HG03175 (cell line): ENCODE data around the gene ZNF423.
"Not testable (repeated sequence)": the region's sequence is repeated elsewhere in the genome, so short reads cannot be mapped to it uniquely, and the experiment has no call there.

Experiments
- ATAC-seq: cut with Tn5 transposase; IDR thresholded peaks from one replicate; pipeline ENCODE4 v1.9.1; 2021; ENCODE audit warnings: mild to moderate bottlenecking, moderate library complexity; ENCODE audit not compliant: unreplicated experiment

Gene ZNF423

DNA sequence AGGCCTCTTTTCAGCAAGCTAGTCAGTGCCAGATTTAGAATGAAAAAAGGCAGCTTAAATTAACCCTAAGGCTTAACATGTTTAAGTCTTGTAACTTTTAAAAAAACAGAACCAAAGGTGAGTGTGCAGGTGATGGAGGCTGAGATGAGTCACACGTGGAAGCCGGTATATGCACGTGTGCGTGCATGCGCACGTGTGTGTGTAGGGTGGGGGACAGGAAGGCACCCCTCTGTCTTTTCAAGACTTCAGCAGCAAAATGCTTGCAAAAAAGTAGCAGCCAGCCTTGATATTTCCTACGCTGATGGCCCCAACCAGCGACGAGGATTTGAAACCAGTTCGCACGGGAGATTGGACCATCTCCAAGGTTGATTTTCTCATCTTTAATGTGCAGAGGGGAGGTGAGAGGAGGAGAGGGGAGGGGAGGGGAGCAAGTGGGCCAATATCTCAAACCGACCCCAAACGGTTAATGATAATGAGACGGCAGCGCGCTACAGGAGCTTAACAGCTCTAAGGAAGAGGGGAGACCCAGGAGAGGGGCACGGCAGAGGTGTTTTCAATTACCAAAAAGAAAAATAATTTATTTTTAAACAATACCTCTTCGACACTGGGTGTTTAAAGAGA is 154.7 kb downstream of the ZNF423 start:
- ATAC-seq: no peak

DNA sequence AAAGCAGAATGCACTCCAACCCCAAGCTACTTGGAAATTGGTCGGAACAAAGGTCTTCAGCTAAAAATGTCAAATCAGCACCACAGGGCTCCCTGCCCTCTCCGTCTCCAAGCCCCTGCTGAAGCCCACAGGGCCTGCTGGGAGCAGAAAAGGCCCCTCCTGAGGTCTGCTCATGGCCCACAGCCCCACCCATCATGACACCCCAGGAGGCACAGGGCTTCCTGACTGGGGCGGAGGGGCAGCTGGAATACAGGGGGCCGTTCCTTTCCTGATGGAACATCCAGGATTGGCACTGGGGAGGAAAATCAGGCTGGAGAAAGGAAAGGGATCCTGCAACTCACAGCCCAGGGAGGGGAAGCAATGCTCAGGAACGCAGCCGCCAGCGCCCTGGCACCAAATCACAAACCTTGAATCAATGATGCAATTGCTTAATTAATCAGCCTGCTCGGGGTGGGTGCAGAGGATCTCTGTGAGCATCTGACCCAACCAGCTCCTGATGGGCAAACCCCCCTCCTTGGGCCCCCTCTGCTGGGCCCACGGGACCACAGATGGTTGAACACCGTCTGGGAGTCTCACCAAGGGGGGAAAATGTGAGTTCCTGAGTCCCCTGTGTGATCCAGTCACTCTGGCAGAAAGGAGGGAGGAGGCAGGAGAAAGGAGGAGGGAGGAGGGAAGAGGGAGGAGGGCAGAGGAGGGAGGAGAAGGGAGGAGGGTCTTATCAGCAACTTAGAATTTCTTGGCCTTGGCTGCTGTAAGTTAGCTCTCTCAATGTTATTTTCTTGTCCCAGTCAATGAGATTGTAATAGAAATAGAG is 155.5 kb downstream of the ZNF423 start:
- ATAC-seq: no peak

DNA sequence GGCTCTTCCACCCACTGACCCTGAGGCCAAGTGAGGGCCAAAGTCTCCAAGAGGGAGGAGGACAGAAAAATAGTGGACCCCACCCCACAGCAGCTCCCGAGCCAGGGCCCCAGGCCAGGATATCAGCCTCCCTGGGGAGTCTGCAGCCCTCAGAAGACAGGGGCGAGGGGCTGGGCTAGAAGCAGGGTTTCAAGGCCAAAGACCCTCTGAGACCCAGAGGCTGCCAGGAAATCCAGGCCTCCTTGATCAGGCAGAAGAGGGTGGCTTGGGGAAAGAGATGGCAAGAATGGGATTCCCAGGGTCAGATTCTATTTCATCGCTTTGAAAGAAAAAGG is 156.1 kb downstream of the ZNF423 start:
- ATAC-seq: no peak

DNA sequence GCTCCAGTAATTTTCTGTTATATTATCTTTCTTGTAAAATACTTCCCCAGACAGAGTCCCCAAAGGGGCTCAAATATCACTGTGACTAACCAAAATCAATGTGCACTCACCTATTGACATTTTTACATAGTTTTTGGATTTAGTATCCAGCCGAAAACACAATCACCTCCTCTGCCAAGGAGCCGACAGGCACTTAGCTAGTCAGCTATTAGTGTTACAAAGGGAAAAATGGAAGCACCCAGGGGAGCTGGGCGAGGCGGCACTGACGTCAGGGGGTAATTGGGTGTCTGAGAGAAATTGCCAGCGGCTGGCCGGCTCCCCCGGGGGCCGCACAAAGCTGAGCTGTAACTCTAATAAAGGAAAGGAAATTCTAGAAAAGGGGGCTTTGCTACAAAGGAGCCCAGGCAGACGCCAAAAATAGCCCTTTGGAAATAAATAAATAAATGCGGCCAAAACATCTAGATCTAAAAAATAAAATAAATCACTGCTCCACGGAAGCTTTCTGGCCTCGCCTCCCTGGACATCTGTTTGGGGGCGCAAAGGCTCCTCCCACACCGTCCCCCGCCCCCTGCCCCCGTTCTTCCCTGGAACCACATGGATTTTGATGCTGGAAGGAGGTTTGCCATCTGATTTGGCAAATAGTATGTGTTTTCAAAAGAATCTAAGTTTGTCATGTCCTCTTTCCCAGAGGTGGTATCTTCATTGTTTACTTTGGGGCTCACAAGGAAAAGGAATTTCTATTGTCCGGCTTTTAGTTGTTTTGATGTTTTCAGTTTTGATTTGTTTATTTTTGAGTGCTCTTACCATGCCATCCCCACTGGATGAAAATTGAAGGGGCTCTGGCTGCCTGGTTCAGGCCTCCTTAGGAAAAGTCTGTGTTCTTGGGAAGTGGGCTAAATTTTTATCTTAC is 156.7 kb downstream of the ZNF423 start:
- no peak for ATAC-seq

DNA sequence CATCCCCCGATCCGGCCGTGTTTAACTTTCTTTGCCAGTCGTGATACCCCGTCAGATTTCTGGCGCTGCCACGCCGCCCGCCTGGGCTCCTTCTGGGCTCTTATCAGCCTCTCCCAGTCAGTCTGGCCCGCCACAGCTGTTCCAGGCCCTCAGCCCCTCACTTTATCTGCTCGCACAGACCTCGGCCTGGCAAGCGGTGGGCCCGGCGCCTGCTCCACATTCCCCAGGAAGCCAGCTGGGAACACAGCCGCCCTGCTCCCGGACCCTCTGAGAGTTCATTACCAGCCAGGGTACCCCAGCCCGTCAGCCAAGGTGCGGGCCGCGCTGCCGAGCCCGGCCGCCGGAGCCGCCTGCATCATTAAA is 157.5 kb downstream of the ZNF423 start:
- no peak for ATAC-seq

DNA sequence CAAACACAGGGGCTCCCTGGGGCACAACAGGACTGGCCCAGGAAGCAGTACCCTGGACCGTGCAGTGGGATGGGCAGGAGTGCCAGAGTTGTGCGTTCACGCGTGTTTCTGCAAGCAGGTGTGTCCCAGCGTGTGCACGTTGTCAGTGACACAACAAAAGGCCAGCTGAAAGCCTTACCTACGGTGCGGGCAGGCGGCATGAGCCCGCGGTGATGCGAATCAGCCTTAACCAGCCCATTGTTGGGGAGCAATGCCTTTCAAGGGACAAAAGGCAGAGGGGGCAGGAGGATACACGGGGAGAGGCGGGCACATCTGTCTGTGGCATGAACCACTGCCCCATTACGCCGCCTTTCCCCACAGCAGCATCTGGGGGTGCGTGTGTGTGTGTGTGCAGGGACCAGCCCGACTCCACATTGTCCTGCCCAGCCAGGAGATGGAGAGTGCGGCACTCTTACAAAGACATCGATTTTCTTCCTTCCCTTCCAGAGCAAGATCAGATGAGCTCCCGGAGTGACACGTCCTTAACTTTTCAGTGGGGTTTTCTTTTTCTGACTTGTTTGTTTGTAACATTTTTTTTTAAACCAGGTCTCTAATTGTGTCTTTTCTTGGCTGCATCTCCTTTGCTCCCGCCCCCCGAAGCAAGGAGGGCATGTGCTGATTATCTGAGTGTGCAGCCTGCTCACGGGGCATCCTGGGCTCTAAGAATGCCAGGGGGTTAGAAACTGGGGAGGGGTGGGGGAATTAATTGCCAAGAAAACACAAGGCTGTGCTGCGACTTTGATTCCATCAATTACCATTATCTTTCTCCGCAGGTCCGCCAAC is 158.1 kb downstream of the ZNF423 start:
- ATAC-seq: no peak

DNA sequence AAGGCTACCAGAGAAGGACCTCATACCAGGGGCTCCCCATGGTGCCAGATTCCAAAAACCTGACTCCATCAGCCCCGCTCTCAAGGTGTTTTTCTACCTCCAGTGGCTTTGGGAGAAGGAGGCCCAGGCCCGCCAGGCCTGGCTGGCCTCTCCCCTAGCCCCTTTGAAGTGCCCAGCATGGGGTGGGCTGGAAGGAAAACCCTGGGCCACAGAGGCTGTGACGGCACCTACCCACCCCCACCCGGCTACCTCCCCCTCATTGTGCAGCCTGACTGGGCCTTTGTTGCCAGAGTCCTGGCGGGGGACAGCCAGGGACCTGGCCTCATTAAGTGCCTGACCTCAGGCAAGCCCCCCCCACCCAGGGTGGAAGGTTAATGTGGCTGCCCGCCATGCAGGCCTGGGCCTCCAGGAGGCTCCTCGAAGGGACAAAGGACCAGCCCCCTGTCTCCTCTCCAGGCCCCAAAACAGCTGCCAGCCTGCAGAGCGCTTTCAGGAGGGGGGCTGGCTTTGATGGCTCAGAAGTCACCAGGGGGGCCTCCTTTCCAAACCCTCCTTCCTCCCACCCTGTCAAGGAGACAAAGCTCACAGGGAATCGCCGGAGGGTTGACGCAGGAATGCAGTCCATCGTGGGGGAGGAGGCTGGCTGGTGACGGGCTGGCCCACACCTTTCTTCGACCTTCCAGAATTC is 159.4 kb downstream of the ZNF423 start:
- ATAC-seq: no peak

DNA sequence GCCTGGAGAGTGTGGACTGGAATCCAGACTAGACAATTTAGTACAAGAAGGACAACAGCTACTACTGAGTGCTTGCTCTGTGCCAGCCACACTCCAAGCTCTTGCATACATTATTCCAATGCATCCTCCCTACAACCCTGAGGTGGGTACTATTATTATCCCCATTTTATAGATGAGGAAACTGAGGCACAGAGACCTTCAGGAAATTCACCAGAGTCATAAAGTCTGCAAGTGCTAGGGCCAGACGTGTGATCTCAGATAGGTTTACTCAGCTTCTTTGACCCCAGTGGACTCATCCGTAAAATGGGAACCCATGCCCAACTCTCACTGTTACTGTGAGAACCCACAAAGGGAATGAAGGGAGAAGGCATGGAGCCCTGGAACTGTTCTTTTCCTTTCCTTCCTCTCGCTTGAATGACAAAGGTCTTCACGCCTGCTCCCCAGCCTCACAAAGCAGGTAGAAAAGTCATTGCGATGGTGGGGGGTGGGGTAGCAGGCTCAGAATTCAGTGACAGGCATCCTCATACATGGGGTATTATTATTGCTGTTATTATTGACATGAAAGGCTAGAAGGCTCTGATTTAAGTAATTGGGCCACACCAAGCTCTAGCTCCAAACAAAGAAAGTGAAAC is 160.0 kb downstream of the ZNF423 start:
- ATAC-seq: no peak

DNA sequence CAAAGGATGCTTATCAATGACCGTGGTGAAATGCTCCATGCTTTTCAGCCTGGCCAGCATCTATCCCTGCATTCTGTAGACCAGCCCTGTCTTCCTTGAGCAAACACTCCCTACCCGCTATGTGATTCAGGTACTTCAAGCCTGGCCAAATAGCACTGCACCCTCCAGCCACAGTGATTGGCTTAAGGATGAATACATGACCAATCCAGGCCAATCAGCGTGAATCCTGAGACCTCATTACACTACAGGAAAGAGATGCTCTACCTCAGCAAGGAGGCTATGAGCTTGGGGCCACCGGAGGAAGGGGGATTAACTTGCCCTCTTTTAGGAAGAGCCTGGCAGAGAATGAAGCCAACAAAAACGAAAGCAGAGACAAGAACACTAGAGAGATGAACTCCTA is 162.5 kb downstream of the ZNF423 start:
- ATAC-seq: no peak

DNA sequence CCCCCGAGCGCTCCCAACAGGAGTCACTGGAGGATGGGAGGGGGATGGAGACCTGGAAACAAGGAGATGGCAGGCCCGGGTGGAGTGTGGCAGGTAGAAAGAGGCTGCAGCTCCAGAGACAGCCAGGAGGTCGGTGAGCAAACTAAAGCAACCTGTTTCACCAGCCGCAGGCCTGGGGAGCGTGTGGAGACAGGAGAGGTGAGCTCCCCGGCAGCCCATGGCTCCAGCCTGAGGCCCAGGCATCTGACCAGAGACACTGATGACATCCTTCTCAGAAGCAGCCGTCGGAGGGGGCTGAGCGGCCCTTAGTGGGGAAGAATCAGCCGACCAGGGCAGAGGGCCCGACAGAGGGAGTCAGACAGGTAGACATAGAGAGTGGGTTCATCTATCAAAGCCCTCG is 165.1 kb downstream of the ZNF423 start:
- no peak for ATAC-seq

DNA sequence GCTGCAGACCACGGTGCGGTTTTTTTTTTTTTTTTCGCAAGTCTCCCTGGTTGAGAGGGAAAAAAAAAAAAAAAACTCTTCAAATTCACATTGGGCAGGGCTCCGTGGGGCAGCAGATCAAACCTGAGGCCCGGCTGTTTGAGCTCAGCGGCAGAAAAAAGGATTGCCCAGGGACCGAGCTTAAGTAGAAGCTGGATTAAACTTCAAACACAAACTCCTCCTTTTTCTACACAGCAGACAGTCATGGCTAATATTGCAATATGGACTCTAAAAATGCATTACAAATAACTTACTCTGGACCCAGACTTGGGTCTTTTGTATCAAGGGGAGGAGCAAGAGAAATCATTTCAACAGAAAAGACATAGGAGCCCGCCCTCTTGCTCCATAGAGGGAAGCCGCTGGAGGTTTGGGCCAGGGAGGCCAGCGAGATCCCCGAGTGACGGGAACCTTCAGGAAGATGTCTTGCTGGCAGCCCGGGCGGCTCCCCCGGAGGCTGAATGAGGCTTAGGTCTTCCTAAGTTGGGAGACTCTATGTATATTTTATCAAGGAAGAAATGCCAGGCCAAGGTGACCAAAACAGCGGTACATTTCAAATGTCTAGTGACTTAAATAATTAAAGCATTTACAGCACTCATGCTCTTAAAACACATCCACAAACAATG is 167.7 kb downstream of the ZNF423 start:
- ATAC-seq: no peak

DNA sequence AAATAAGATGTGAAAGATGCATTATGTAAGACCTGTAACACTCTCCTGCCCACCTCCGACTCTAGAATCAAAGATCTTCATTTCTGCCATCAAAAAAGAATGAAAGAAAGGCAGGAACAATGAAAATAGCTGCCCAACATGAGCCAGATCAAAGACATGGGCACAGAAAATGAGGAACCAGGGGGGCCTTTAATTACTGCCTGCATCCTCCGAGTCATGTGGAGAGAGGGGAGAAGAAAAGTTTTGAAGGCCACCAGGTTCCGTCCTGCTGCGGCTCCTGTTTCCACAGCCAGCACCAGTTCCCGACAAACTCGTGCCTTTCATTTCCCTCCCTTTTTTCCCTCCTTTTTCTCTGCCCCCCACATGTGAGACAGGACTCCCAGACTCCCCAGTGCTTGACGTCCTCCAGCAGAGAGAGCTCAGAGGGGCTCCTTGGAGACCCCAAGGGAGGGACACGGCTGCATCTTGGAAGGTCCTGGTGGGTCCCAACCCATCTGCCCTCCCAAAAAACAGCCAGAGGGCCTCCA is 168.4 kb downstream of the ZNF423 start:
- ATAC-seq: no peak

DNA sequence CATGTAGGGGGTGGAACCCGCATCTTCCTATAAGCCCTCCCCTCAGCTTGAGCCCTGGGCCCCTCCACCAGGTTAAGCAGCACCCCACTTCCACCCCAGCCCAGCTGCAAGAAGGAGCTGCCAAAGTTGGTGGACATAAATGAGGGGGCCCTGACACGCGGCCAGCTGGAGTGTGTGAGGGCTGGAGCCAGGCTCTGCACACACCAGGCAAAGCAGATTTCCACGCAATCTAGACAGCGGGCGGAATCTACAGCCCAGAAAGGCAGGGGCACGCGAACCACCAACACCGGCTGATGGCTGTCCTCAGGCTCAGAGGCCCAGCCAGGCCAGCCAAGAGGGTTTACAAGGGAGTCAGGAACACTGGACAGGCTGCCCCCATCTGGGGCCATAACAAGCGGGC is 171.2 kb downstream of the ZNF423 start:
- no peak for ATAC-seq

DNA sequence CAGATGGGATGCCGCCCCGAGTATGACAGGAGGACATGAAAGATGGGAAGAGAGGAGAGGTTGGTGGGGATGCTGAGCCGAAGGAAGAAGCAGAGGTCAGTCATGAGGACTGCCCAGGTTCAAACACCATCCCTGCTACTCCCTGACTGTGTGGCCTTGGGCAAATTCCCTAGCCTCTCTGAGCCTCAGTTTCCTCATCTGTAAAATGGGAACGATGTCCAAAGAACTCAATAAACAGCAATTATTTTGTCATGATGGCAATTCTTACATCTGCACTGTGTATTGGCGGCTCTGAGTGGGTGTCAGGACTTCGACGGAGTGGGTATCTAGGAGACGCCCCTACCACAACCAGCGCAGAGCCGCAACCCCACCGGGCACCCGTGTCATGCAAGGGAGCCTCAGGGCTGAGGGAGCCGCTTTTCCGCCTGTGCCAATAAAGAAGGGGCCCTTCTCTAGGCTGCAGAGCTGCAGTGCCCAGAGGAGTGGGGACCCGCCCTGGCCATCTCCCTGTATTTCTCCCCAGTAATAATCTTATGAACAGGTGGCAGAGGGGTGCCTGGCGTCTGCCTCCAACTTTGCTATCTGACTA is 173.2 kb downstream of the ZNF423 start:
- ATAC-seq: no peak

DNA sequence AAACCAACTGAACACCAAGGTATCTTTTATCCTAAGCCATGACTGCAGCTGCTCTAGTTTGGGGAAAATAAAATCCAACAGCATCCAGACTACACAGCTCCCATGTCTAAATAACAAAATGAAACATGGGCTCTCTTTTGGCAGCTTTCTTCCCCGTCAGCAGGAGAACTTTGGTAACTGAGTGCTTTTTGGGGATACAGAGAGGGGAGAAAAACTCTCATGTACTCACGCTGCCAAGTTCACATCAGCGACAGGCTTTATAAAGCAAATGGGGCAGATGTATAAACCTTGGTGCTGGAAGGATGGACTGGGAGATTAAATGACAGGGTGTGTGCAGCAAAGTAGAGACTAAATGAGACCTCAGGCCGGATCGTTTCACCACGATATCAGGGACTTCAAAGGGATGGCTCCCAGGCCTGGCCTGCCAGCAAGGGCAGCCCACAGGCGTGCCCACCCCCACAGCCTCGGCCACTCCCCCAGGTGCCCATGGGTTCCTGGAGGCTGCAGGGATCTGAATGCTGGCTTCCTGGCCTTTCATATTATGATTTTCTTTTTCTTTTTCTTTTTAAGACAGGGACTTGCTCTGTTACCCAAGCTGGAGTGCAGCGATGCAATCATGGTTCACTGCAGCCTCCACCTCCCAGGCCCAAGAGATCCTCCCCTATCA is 174.6 kb downstream of the ZNF423 start:
- no peak for ATAC-seq

DNA sequence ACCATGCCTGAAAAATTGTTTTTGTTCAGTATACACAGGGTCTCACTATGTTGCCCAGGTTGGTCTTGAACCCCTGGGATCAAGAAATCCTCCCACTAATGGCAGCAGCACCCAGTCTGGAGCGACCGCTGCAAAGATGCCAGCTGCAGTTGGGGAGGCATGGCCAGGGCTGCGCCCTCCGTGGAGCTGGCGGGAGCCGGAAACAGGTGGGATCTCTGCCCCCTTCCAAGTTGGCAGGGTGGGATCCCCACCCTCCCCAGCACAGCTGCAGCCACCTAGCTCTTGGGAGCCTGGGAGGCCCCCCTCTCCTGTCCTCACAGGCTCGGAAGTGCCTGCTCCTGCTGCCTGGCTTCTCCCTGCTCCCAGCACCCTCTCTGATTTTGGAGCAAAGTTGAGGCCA is 176.8 kb downstream of the ZNF423 start:
- ATAC-seq: no peak

DNA sequence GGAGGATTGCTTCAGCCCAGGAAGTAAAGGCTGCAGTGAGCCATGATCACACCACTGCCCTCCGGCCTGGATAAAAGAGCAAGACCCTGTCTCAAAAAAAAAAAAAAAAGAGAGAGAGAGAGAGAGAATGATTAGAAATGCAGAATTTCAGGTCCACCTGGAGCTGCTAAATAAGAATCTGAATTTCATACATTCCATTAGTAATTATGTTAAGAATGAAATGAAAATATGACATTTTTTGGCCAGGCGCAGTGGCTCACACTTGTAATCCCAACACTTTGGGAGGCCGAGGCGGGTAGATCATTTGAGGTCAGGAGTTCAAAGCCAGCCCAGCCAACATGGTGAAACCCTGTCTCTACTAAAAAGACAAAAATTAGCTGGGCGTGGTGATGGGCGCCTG is 178.3 kb downstream of the ZNF423 start:
- not testable (repeated sequence) for ATAC-seq

DNA sequence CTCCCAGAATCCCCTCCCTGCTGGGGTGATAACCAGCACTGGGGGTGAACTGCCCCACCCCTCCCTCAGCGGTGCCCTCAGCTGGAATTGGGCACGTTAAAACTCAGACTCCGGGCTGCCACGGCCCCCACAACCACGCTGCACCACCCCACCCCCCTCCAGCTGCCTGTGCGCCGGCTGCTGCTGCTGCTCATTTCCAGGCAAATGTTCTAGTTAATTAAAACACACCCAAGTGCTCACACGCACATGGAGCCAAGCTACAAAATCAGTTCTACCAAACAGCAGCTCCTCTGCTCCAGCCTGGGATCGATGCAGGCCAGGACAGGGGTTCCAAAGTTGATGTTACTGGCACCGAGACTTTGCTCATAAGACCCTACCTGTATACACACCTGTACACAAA is 180.5 kb downstream of the ZNF423 start:
- ATAC-seq: no peak
